Stimulated activated CD8-positive, alpha-beta memory T cell treated with anti-CD3 and anti-CD28 coated beads, Interleukin-12 subunit alpha, Interleukin-12 subunit beta, amount 100 ng/mL, for 24 hours (primary cell): Measurements from ENCODE around the gene WWC2.

ENCODE experiments used
- DNase-seq: peaks from one replicate; pipeline ENCODE4 v3.0.0-alpha.2; 2020; ENCODE audit errors: extremely low read depth

WWC2 gene

GRCh38 chr4:183354219-183354618 lies 255.2 kb downstream of the WWC2 start:
- DNase-seq: no peak

- DNase-seq: no peak
Observed at GRCh38 chr4:183355405-183355804, 256.3 kb downstream of the WWC2 start.

- no peak for DNase-seq
Observed at GRCh38 chr4:183356173-183356830, 257.2 kb downstream of the WWC2 start.

- no peak for DNase-seq
Observed at GRCh38 chr4:183356931-183357675, 258.0 kb downstream of the WWC2 start.

- no peak for DNase-seq
Observed at GRCh38 chr4:183358215-183358755, 259.2 kb downstream of the WWC2 start.

GRCh38 chr4:183360161-183360919 lies 261.3 kb downstream of the WWC2 start:
- no peak for DNase-seq

GRCh38 chr4:183362036-183362435 lies 263.0 kb downstream of the WWC2 start:
- no peak for DNase-seq

- DNase-seq: no peak
Observed at GRCh38 chr4:183362916-183363542, 264.0 kb downstream of the WWC2 start.

GRCh38 chr4:183364025-183364424 lies 265.0 kb downstream of the WWC2 start:
- no peak for DNase-seq

- DNase-seq: no peak
Observed at GRCh38 chr4:183366206-183366835, 267.3 kb downstream of the WWC2 start.

- DNase-seq: no peak
Observed at GRCh38 chr4:183369073-183369472, 270.0 kb downstream of the WWC2 start.
